GM12878 (cell line): Measurements from ENCODE around the gene THSD4. TPM values are rescaled to one million over a fixed set of nuclear protein-coding genes. Genes with fewer than 3 reads are reported as not detected.

Experiments
- CEBPZ ChIP-seq: fragments of 150-350 bp; IDR thresholded peaks from 2 replicates; pipeline ENCODE4 v1.6.1; 2016; ENCODE audit warnings: low read depth, low read length
- CHD1 ChIP-seq: IDR thresholded peaks from 2 replicates; pipeline ENCODE4 v1.6.1; 2012; ENCODE audit warnings: low read depth, low read length, improper control_type of control experiment
- SIX5 ChIP-seq: IDR thresholded peaks from 2 replicates; pipeline ENCODE4 v1.6.1; 2011; ENCODE audit warnings: mild to moderate bottlenecking, low read depth, low read length, moderate library complexity; ENCODE audit not compliant: severe bottlenecking
- SMC3 ChIP-seq: IDR thresholded peaks from 2 replicates; pipeline ENCODE4 v1.6.1; 2011; ENCODE audit warnings: low read length, improper control_type of control experiment, borderline replicate concordance
- SPI1 ChIP-seq: IDR thresholded peaks from 2 replicates; pipeline ENCODE4 v1.6.1; 2011; ENCODE audit warnings: low read depth, mild to moderate bottlenecking, low read length, moderate library complexity, borderline replicate concordance; ENCODE audit not compliant: insufficient read depth
- TCF12 ChIP-seq: IDR thresholded peaks from 2 replicates; pipeline ENCODE4 v1.6.1; 2011; ENCODE audit warnings: low read depth, mild to moderate bottlenecking, low read length
- ZBTB40 ChIP-seq: fragments of 450-650 bp; IDR thresholded peaks from 2 replicates; pipeline ENCODE4 v1.6.1; 2016; ENCODE audit warnings: mild to moderate bottlenecking, moderate library complexity, borderline replicate concordance
- polyA plus RNA-seq, 11 experiments: library from polyadenylated mRNA; depleted of rRNA in 4 of 11; unstranded in 6 of 11; stranded (reverse) in 5 of 11; fragments of >200 nt; fragmentation: Nextera tagmentation in 4 of 11; fragmentation: Illumina TruSeq in 1 of 11; extraction: Ambion mirVana in 4 of 11; extraction: Trizol in 1 of 11; gene quantifications; 1 replicate in 1 of 11; 2 replicates in 10 of 11; pipeline versions ENCODE4 v1.2.1 to v1.2.3, GENCODE V29; 2011 to 2016; ENCODE audit warnings: inconsistent platforms in 2 of 11, missing spikeins in 2 of 11, low read depth in 1 of 11
- total RNA-seq, 4 experiments: library from RNA; depleted of rRNA in 3 of 4; stranded (reverse); fragments of >200 nt in 3 of 4; fragmentation: Illumina TruSeq in 1 of 4; extraction: Trizol in 1 of 4; gene quantifications; 2 replicates each; pipeline versions ENCODE4 v1.2.1 to v1.2.3, GENCODE V29; 2013 to 2021

Gene THSD4
- total and polyA plus RNA-seq, 10 of the 15 experiments (the other 5 are each of a cell fraction or from before 2014, with no cell fraction given), result 0.04 to 0.13 (median 0.05) TPM; not detected in 7

GRCh38 chr15:71659730-71660067 lies 544.4 kb downstream of the THSD4 start (continued):
- TF ChIP-seq ZBTB40 (no peak), SIX5 (no peak), SPI1 (no peak), SMC3 (no peak), CHD1 (no peak), CEBPZ (no peak), TCF12 (no peak)
